ENCODE measurements around the gene TXNDC8. TPM values are rescaled to one million over a fixed set of nuclear protein-coding genes. Genes with fewer than 3 reads are reported as not detected.

Gene TXNDC8
- total RNA-seq, 1 experiment from 2014 or later: not detected

DNA sequence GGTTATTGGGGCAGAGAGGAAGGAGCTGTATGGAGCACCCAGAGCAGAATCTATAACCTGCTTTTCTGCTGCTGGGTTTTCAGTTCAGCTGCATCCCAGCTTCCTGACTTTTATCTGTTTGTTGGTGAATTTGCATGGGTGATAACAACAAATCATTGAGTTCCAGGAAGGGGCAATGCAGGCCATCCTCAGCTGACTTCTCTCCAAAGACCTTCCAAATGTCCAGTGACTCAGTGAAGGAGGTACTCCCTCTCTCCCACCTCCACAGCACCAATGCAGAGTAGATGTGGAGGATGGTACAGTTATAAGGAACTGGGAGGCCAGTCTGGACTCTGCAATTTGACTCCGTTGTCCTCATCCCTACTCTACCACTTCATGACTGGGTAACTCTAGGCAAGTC is 79.7 kb downstream of the TXNDC8 start:
- no peaks in the 10 kb centered on the region for H3K9me3 Mint-ChIP-seq (ENCODE audit: unreplicated experiment)
- BruUV-seq (replicated peaks): no TSS peak
- peak overlapping the region; percentile 92 for H3K27ac Mint-ChIP-seq (ENCODE audit: low read depth, unreplicated experiment)
- peak; percentile 7 for DNase-seq (ENCODE audit: unreplicated experiment)
- peak overlapping the region; percentile 91 for H3K4me3 Mint-ChIP-seq (ENCODE audit: unreplicated experiment)
- intact Hi-C loops (cut with micrococcal nuclease): loop anchor here (2.0 to 10.0 kb wide), 4 partner anchors 77 to 327 kb away; no protein-coding TSS in a partner anchor
- TF ChIP-seq, protein P1, sequence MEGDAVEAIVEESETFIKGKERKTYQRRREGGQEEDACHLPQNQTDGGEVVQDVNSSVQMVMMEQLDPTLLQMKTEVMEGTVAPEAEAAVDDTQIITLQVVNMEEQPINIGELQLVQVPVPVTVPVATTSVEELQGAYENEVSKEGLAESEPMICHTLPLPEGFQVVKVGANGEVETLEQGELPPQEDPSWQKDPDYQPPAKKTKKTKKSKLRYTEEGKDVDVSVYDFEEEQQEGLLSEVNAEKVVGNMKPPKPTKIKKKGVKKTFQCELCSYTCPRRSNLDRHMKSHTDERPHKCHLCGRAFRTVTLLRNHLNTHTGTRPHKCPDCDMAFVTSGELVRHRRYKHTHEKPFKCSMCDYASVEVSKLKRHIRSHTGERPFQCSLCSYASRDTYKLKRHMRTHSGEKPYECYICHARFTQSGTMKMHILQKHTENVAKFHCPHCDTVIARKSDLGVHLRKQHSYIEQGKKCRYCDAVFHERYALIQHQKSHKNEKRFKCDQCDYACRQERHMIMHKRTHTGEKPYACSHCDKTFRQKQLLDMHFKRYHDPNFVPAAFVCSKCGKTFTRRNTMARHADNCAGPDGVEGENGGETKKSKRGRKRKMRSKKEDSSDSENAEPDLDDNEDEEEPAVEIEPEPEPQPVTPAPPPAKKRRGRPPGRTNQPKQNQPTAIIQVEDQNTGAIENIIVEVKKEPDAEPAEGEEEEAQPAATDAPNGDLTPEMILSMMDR (IDR thresholded peaks at IDR 0.05; ENCODE audit: unreplicated experiment): no peak
- H3K36me3 Mint-ChIP-seq (ENCODE audit: insufficient read depth, unreplicated experiment): peaks cover 16% of the 10 kb centered on the region
- peaks cover 35% of the 10 kb centered on the region for H3K4me1 Mint-ChIP-seq (ENCODE audit: insufficient read depth, unreplicated experiment)
- ChIA-PET POLR2A (interaction anchor here (1.1 to 5.1 kb wide), 14 partner anchors 12 to 317 kb away, joined by 3 to 155 read pairs (median 12); no protein-coding TSS in a partner anchor), CTCF (interaction anchor here (0.6 to 3.1 kb wide), 10 partner anchors 11 to 360 kb away, joined by 3 to 15 read pairs (median 4); no protein-coding TSS in a partner anchor)
- no peaks in the 10 kb centered on the region for H3K27me3 Mint-ChIP-seq (ENCODE audit: insufficient read depth, unreplicated experiment)

DNA sequence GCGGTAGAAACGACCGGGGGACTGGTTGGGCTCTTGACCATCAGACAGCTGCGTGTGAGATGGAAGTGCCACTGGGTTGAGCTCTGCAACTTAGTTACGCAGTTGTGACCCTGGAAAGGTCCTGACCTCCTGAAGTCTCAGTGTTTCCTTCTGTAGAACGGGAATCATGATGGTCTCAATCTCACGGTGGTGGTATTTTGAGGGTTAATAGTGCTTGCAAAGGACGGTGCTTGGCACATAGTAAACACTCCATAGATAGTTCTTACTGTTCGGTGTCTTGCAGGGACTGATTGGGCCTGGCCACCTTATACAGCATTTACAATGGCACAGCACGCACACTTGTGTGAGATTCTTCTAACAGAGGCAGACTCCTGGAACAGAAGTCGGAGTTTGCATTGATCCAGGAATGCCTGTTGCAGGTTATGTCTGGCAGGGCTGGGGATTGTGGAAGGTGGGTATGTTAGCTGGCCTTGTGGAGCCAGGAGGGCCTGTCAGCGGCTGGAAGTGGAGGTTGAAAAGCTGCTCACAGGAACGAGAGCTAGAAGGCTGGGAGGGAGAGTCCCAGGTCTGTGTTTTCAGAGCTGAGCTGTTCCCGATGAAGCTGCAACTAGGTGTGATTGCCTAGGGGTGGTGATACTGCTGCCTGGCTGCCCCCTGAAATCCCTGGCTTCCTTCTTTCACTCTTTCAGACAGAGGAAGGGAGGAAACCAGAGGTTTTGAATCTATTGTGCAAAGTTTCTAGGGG is 80.4 kb downstream of the TXNDC8 start:
- H3K27me3 Mint-ChIP-seq (ENCODE audit: insufficient read depth, unreplicated experiment): no peaks in the 10 kb centered on the region
- H3K27ac Mint-ChIP-seq (ENCODE audit: low read depth, unreplicated experiment): peak overlapping the region; percentile 92
- peak overlapping the region; percentile 91 for H3K4me3 Mint-ChIP-seq (ENCODE audit: unreplicated experiment)
- CTCF ChIA-PET: interaction anchor here (0.8 to 3.1 kb wide), 9 partner anchors 17 to 1098 kb away, joined by 3 to 15 read pairs (median 4); no protein-coding TSS in a partner anchor
- H3K36me3 Mint-ChIP-seq (ENCODE audit: insufficient read depth, unreplicated experiment): peaks cover 16% of the 10 kb centered on the region
- POLR2A ChIA-PET: interaction anchor here (0.5 to 5.1 kb wide), 43 partner anchors 13 to 1245 kb away, joined by 3 to 155 read pairs (median 4); partner anchors contain the start of genes SVEP1 and TXNDC8
- peak; percentile 32 for DNase-seq (ENCODE audit: unreplicated experiment)
- intact Hi-C loops (cut with micrococcal nuclease): loop anchor here (2.0 to 10.0 kb wide), 4 partner anchors 76 to 328 kb away; no protein-coding TSS in a partner anchor
- TF ChIP-seq, protein P1 (IDR thresholded peaks at IDR 0.05; ENCODE audit: unreplicated experiment): no peak
- H3K9me3 Mint-ChIP-seq (ENCODE audit: unreplicated experiment): no peaks in the 10 kb centered on the region
- peaks cover 40% of the 10 kb centered on the region for H3K4me1 Mint-ChIP-seq (ENCODE audit: insufficient read depth, unreplicated experiment)
- TSS peak; percentile 80 for BruUV-seq (replicated peaks)

DNA sequence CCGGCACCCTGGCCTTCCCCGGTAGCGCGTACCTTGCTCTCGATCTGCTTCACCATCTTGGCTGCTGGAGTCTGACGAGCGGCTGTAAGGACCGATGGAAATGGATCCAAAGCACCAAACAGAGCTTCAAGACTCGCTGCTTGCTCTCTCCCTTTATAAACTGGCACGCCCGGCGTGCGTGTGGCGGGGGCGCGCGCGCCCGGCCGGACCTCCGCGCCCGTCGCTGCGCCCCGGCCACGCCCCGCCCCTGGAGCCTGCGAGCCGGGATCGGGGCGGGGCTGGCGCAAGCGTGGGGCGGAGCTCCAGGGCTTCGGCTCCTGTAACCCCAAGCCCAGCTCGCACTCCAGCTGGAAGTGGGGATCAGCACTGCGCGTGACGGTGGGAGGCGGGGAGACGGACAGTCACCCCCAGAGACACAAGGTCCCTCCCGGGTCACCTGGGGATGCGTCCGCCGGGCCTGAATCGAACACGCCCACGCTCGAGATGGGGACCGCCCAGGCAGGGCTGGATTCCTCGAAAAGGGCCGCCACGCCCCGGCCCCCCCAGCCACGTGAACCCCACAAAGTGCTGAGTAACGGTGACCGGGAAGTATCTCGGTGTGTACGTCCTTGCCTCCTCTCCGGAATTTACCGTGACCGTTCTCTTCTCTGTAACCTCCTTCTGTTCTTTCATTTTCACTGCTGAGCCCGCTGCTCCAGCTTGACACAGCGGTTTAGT is 81.1 kb downstream of the TXNDC8 start, which contains the start of gene TXN:
TSS of gene TXN (minus strand) at position 128 of the 717 bp plus-strand sequence. CDS start at position 56, 72 bp downstream.
- Mint-ChIP-seq H3K36me3 (ENCODE audit: insufficient read depth, unreplicated experiment) (peaks cover 16% of the 10 kb centered on the region), H3K9me3 (ENCODE audit: unreplicated experiment) (no peaks in the 10 kb centered on the region), H3K4me3 (ENCODE audit: unreplicated experiment) (peak within 1 kb of the TSS; percentile 91), H3K4me1 (ENCODE audit: insufficient read depth, unreplicated experiment) (peaks cover 40% of the 10 kb centered on the region), H3K27ac (ENCODE audit: low read depth, unreplicated experiment) (peak within 1 kb of the TSS; percentile 92), H3K27me3 (ENCODE audit: insufficient read depth, unreplicated experiment) (no peaks in the 10 kb centered on the region)
- no TSS peak for BruUV-seq (replicated peaks)
- TF ChIP-seq, protein P1 (IDR thresholded peaks at IDR 0.05; ENCODE audit: unreplicated experiment): no peak
- CTCF ChIA-PET: interaction anchor here (0.6 to 3.1 kb wide), 8 partner anchors 18 to 1099 kb away, joined by 3 to 15 read pairs (median 4); no protein-coding TSS in a partner anchor
- POLR2A ChIA-PET: interaction anchor here (0.5 to 5.1 kb wide), 53 partner anchors 14 to 1244 kb away, joined by 3 to 155 read pairs (median 4); partner anchors contain the start of genes SVEP1 and TXNDC8
- intact Hi-C loops (cut with micrococcal nuclease): loop anchor here (2.0 to 10.0 kb wide), 4 partner anchors 76 to 328 kb away; no protein-coding TSS in a partner anchor
- DNase-seq (ENCODE audit: unreplicated experiment): peak; percentile 92

Measured in MCF 10A (cell line).